Ishikawa (cell line): ENCODE results near the gene ARID2.

ENCODE experiments used
- CEBPB ChIP-seq: IDR thresholded peaks from 2 replicates; pipeline ENCODE4 v1.6.1; 2012
- CREB1 ChIP-seq: IDR thresholded peaks from 2 replicates; pipeline ENCODE4 v1.6.1; 2012; ENCODE audit warnings: low read depth
- EP300 ChIP-seq: IDR thresholded peaks from 2 replicates; pipeline ENCODE4 v1.6.1; 2012; ENCODE audit warnings: borderline replicate concordance
- FOXM1 ChIP-seq: IDR thresholded peaks from 2 replicates; pipeline ENCODE4 v1.6.1; 2012; ENCODE audit warnings: low read depth, borderline replicate concordance
- MAX ChIP-seq: IDR thresholded peaks from 2 replicates; pipeline ENCODE4 v1.6.1; 2012
- NFIC ChIP-seq: IDR thresholded peaks from 2 replicates; pipeline ENCODE4 v1.6.1; 2012
- RAD21 ChIP-seq: IDR thresholded peaks from 2 replicates; pipeline ENCODE4 v1.6.1; 2012; ENCODE audit warnings: low read depth
- REST ChIP-seq: IDR thresholded peaks from 2 replicates; pipeline ENCODE4 v1.6.1; 2012; ENCODE audit warnings: low read depth, mild to moderate bottlenecking
- YY1 ChIP-seq: IDR thresholded peaks from 2 replicates; pipeline ENCODE4 v1.6.1; 2012; ENCODE audit warnings: low read depth

DNA sequence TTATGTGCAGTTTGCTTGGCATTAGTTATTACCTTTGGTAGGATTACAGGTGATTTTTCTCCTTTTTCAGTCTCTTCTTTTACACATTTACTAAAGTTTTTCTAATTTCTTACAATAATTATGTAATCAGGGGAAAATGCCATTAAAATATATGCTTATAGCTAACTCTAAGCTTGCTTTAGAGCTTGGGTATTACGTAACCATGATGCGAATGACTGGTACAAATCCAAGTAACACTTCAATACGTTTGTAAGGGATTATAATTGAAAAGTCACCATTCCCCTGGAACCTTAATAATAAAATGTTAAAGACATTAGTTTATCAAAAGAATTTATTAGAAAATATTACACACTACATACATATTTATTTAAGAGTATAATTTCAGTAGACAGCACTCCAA lies 189.3 kb downstream of the ARID2 start:
- TF ChIP-seq YY1 (no peak), NFIC (no peak), REST (no peak), CREB1 (no peak), FOXM1 (no peak), RAD21 (no peak), EP300 (no peak), MAX (no peak), CEBPB (no peak)
